Keratinocyte (primary cell): ENCODE results near the gene ILDR1.

Experiments
- CTCF ChIP-seq, 3 experiments: IDR thresholded peaks in 1 of 3; conservative IDR thresholded peaks in 1 of 3; optimal IDR thresholded peaks in 1 of 3; 2 replicates in 2 of 3; 3 replicates in 1 of 3; pipeline versions ENCODE3 to v1.5.1; 2011; ENCODE audit warnings: low read length in 3 of 3, mild to moderate bottlenecking in 3 of 3, moderate library complexity in 2 of 3, control low read depth in 1 of 3, inconsistent platforms in 1 of 3; ENCODE audit not compliant: insufficient read depth in 2 of 3; ENCODE audit errors: extremely low read depth in 1 of 3
- EZH2 ChIP-seq: IDR thresholded peaks from one replicate; pipeline ENCODE4 v1.6.1; 2012; ENCODE audit warnings: inconsistent platforms, mild to moderate bottlenecking, low read length, moderate library complexity

GRCh38 chr3:121974601-121975111 is 47.4 kb downstream of the ILDR1 start:
- TF ChIP-seq CTCF (optimal IDR thresholded peaks at IDR 0.05 in 1 of 3, IDR thresholded peaks at IDR 0.05 in 1 of 3, conservative IDR thresholded peaks at IDR 0.05 in 1 of 3; ENCODE audit: extremely low read depth in 1 of 3, insufficient read depth in 2 of 3, low read length in 3 of 3), result no peak
- no peak for TF ChIP-seq EZH2
